RPMI8226 (cell line): Measurements from ENCODE around the gene CSK.

Experiments used
- DNase-seq: peaks from one replicate; pipeline ENCODE4 v3.0.0-alpha.2; 2015

CSK gene

GRCh38 chr15:74844319-74845207 lies 62.7 kb downstream of the CSK start:
- no peak for DNase-seq

- no peak for DNase-seq
Measured at GRCh38 chr15:74845208-74845568, 63.3 kb downstream of the CSK start.

DNA sequence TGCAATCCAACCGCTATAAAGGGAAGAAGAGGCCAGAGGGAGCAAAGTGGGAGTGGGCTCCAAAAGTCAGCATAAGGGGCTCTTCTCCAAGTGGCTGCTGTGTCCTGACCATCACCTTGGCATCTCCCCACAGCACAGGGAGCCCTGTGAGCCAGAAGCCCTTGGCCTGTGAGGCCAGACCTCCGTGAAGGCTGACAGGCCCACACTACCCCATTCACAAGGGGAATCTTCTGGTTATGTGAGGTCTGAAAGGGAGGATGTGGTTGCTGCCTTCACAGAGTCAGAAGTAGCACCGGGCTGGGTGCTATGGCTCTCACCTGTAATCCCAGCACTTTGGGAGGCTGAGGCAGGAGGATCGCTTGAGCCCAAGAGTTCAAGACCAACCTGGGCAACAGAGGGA lies 63.7 kb downstream of the CSK start:
- DNase-seq, result no peak

GRCh38 chr15:74847432-74847831 lies 65.6 kb downstream of the CSK start:
- no peak for DNase-seq

GRCh38 chr15:74850393-74850792 lies 68.5 kb downstream of the CSK start:
- DNase-seq, result no peak

DNA sequence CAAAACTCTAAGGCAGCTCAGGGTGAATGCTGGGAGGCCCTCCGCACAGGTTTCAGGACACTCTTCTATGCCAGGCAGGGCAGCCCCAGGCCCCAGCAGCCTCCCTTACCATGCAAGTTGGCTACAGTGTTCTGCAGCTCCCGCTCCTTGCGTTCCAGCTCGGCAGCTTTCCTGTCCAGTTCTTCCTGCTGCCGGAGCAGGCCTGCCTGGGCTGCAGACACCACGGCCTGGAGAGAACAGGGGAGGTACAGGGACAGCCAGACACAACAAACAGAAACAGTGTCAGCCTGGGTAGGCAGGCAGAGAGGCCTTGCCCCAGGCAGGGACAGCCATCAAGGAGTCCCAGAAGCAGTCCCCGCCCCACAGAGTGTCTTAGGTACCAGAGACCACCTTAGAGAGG lies 70.1 kb downstream of the CSK start:
- no peak for DNase-seq
